NT2/D1 (cell line): ENCODE data around the gene NDUFAF2.

Source experiments
- SUZ12 ChIP-seq: IDR thresholded peaks from 2 replicates; pipeline ENCODE4 v1.6.1; 2011; ENCODE audit not compliant: insufficient read length, insufficient read depth; ENCODE audit errors: extremely low read depth
- YY1 ChIP-seq: IDR thresholded peaks from 2 replicates; pipeline ENCODE4 v1.6.1; 2011; ENCODE audit not compliant: insufficient read length, insufficient read depth
- ZNF274 ChIP-seq: IDR thresholded peaks from 2 replicates; pipeline ENCODE4 v1.6.1; 2011; ENCODE audit warnings: mild to moderate bottlenecking, low read depth, low read length

DNA sequence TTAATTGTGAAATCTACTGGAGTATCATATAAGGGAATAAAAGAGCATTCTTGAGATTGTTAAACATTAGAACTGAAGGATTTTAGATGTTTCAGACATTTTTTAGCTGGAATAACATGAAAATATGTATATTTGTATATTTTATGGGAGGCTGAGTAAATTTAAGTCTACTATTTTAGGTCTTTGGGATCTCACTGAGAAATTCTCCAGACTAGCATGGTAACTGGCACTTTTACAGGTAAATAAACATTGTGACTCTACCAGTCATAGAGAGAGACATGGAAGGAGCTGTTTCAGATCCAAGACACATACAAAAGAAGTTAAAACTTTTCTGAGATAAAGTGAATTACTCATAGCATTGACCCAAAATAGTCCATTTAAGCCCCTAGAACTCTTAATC is 59.4 kb downstream of the NDUFAF2 start:
- TF ChIP-seq ZNF274 = no peak
- no peak for TF ChIP-seq YY1
- TF ChIP-seq SUZ12 = no peak
